Measurements from ENCODE around the gene KHNYN.

KHNYN gene

GRCh38 chr14:24422261-24422660 is 7.5 kb upstream of the KHNYN start:
- H3K4me3 ChIP-seq (ENCODE audit: low read depth, low read length) = no peak overlapping the region

- no peak overlapping the region for H3K4me3 ChIP-seq (ENCODE audit: low read depth, low read length)
These were observed 6.8 kb upstream of the KHNYN start for GRCh38 chr14:24422694-24423601.

- no peak overlapping the region for H3K4me3 ChIP-seq (ENCODE audit: low read depth, low read length)
These were observed 4.0 kb upstream of the KHNYN start for GRCh38 chr14:24425704-24426103.

- H3K4me3 ChIP-seq (ENCODE audit: low read depth, low read length) = no peak overlapping the region
These were observed 3.4 kb upstream of the KHNYN start for GRCh38 chr14:24426150-24426911.

GRCh38 chr14:24426912-24427536 is 2.7 kb upstream of the KHNYN start:
- no peak overlapping the region for H3K4me3 ChIP-seq (ENCODE audit: low read depth, low read length)

- no peak overlapping the region for H3K4me3 ChIP-seq (ENCODE audit: low read depth, low read length)
These were observed 1.9 kb upstream of the KHNYN start for GRCh38 chr14:24427537-24428508.

GRCh38 chr14:24428628-24429394 is 943 bp upstream of the KHNYN start:
- no peak overlapping the region for H3K4me3 ChIP-seq (ENCODE audit: low read depth, low read length)

- peak overlapping the region; percentile 75 for H3K4me3 ChIP-seq (ENCODE audit: low read depth, low read length)
These were observed 458 bp downstream of the KHNYN start for GRCh38 chr14:24430143-24430681.

GRCh38 chr14:24430682-24431568 is 1.2 kb downstream of the KHNYN start:
- peak overlapping the region; percentile 75 for H3K4me3 ChIP-seq (ENCODE audit: low read depth, low read length)

GRCh38 chr14:24431569-24432258 is 2.0 kb downstream of the KHNYN start:
- peak overlapping the region; percentile 4 for H3K4me3 ChIP-seq (ENCODE audit: low read depth, low read length)

- no peak overlapping the region for H3K4me3 ChIP-seq (ENCODE audit: low read depth, low read length)
These were observed 2.7 kb downstream of the KHNYN start for GRCh38 chr14:24432259-24433131.

- H3K4me3 ChIP-seq (ENCODE audit: low read depth, low read length) = no peak overlapping the region
These were observed 4.3 kb downstream of the KHNYN start for GRCh38 chr14:24434036-24434435.

- H3K4me3 ChIP-seq (ENCODE audit: low read depth, low read length) = no peak overlapping the region
These were observed 4.9 kb downstream of the KHNYN start for GRCh38 chr14:24434676-24435075.

- no peak overlapping the region for H3K4me3 ChIP-seq (ENCODE audit: low read depth, low read length)
These were observed 5.5 kb downstream of the KHNYN start for GRCh38 chr14:24435192-24435810.

GRCh38 chr14:24435998-24436354 is 6.2 kb downstream of the KHNYN start:
- no peak overlapping the region for H3K4me3 ChIP-seq (ENCODE audit: low read depth, low read length)

GRCh38 chr14:24436355-24437019 is 6.7 kb downstream of the KHNYN start:
- H3K4me3 ChIP-seq (ENCODE audit: low read depth, low read length) = no peak overlapping the region
